AG20443 (cell line): ENCODE results near the gene ZNF442.
A peak's percentile ranks its signal among the peaks of the same experiment; 100 is the strongest.
"Not testable (repeated sequence)": the region's sequence is repeated elsewhere in the genome, so short reads cannot be mapped to it uniquely, and the experiment has no call there.

Experiments
- DNase-seq: peaks from one replicate; pipeline ENCODE4 v3.0.0; 2012; ENCODE audit warnings: low spot score, mixed read lengths

The ZNF442 gene

GRCh38 chr19:12365236-12366162, at the start of gene ZNF442:
Gene ZNF442 (minus strand): TSS chr19:12365683. CDS start chr19:12363631, 2,052 bp downstream.
- DNase-seq: peak; percentile 97

- DNase-seq: no peak
Observed at GRCh38 chr19:12411893-12412292, 46.4 kb upstream of the ZNF442 start.

GRCh38 chr19:12400633-12401502, 35.4 kb upstream of the ZNF442 start, which contains the start of gene ZNF799:
Gene ZNF799 (minus strand): TSS chr19:12401271. CDS start chr19:12401070, 201 bp downstream.
- DNase-seq: peak; percentile 93

- DNase-seq: peak; percentile 8
Observed at GRCh38 chr19:12399901-12400632, 34.6 kb upstream of the ZNF442 start.

GRCh38 chr19:12391148-12391547, 25.7 kb upstream of the ZNF442 start:
- DNase-seq: not testable (repeated sequence)

- DNase-seq: not testable (repeated sequence)
Observed at GRCh38 chr19:12386365-12386764, 20.9 kb upstream of the ZNF442 start.

GRCh38 chr19:12380444-12380737, 14.9 kb upstream of the ZNF442 start:
- DNase-seq: no peak

- DNase-seq: no peak
Observed at GRCh38 chr19:12379732-12380443, 14.4 kb upstream of the ZNF442 start.

GRCh38 chr19:12374026-12374425, 8.5 kb upstream of the ZNF442 start:
- no peak for DNase-seq

GRCh38 chr19:12364391-12365235, 870 bp downstream of the ZNF442 start:
- peak; percentile 51 for DNase-seq

- DNase-seq: not testable (repeated sequence)
Observed at GRCh38 chr19:12362236-12362635, 3.2 kb downstream of the ZNF442 start.

GRCh38 chr19:12353375-12353774, 12.1 kb downstream of the ZNF442 start:
- no peak for DNase-seq

GRCh38 chr19:12350890-12351197, 14.6 kb downstream of the ZNF442 start:
- DNase-seq: no peak

GRCh38 chr19:12350185-12350889, 15.1 kb downstream of the ZNF442 start:
- no peak for DNase-seq

- DNase-seq: no peak
Observed at GRCh38 chr19:12346896-12347295, 18.6 kb downstream of the ZNF442 start.

GRCh38 chr19:12345197-12345596, 20.3 kb downstream of the ZNF442 start:
- DNase-seq: no peak

- DNase-seq: peak; percentile 97
Observed at GRCh38 chr19:12333162-12334159, 32.0 kb downstream of the ZNF442 start, which contains the start of gene ZNF563. Gene ZNF563 (minus strand): TSS chr19:12333633. CDS start chr19:12333482, 151 bp downstream.

- DNase-seq: no peak
Observed at GRCh38 chr19:12331211-12331941, 34.1 kb downstream of the ZNF442 start.
